ENCODE measurements around the gene IQSEC1.

GRCh38 chr3:13023971-13024764 lies 49.1 kb downstream of the IQSEC1 start:
- TF ChIP-seq CTCF (IDR thresholded peaks at IDR 0.05; ENCODE audit: insufficient read depth, low read length, poor library complexity, severe bottlenecking) (no peak), EZH2phosphoT487 (conservative IDR thresholded peaks at IDR 0.05; ENCODE audit: low read length) (no peak)
